Neural cell (in vitro differentiated cells): ENCODE data around the gene TOR1A.

Source experiments
- POLR2AphosphoS5 ChIP-seq: IDR thresholded peaks from 2 replicates; pipeline ENCODE4 v1.6.1; 2012
- RAD21 ChIP-seq: fragments of 450-650 bp; conservative IDR thresholded peaks from 2 replicates; pipeline ENCODE4 v1.6.1; 2014; ENCODE audit warnings: antibody characterized with exemption, mild to moderate bottlenecking, moderate library complexity
- TF ChIP-seq, protein P1 (sequence below): fragments of 450-650 bp; IDR thresholded peaks from 2 replicates; pipeline ENCODE4 v1.5.1; 2014; ENCODE audit warnings: antibody characterized with exemption, mild to moderate bottlenecking, moderate library complexity; ENCODE audit not compliant: poor library complexity, severe bottlenecking

DNA sequence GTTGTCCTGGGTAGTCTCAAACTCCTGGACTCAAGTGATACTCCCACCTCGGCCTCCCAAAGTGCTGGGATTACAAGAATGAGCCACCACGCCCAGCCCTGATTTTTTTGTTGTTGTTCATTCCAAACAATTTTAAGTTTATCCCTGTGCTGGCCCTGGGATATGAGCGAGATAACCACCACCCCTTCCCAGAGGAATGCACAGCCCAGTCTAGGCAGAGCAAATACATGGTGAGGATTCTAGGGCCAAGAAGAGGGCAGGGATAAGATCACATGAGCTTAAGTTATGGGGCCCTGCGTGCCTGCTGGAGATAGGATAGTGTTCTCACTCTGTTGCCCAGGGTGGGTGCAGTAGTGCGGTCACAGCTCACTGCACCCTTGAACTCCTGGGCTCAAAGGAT lies 42.0 kb downstream of the TOR1A start:
- TF ChIP-seq, protein P1, sequence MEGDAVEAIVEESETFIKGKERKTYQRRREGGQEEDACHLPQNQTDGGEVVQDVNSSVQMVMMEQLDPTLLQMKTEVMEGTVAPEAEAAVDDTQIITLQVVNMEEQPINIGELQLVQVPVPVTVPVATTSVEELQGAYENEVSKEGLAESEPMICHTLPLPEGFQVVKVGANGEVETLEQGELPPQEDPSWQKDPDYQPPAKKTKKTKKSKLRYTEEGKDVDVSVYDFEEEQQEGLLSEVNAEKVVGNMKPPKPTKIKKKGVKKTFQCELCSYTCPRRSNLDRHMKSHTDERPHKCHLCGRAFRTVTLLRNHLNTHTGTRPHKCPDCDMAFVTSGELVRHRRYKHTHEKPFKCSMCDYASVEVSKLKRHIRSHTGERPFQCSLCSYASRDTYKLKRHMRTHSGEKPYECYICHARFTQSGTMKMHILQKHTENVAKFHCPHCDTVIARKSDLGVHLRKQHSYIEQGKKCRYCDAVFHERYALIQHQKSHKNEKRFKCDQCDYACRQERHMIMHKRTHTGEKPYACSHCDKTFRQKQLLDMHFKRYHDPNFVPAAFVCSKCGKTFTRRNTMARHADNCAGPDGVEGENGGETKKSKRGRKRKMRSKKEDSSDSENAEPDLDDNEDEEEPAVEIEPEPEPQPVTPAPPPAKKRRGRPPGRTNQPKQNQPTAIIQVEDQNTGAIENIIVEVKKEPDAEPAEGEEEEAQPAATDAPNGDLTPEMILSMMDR, result no peak
- no peak for TF ChIP-seq RAD21
- no peak for TF ChIP-seq POLR2AphosphoS5
